Measurements from ENCODE around the gene SMIM38.

The SMIM38 gene

DNA sequence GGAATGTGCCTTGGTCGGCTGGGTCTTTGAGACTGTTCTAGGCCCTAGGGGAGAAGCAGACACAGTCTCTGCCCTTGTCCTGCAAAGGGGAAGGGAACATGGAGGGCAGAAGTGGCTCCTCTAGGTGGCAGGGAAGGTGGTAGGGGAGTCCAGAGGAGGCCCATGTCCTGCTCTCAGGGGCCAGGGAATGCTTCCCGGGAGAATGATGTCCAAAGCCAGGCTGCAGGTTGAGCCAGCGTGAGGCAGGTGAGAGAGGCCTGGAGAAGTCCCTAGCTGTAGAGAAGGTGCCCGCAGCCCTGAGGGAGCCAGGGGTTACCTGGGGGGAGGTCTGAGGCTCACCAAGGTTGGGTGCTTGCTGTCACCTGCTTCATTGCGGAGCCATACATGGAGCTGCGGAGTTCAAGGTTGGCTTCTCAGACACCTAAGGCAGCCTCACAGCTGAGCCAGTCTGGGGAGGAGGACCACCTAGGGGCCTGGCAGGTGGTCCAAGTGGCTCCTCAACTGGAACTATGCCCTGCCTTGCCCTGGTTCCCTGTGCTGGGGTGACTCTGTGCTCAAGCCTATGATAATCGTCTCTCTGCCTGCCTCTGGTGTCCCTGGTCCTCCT lies 46.1 kb downstream of the SMIM38 start:
- Histone ChIP-seq H4K20me1 (ENCODE audit: insufficient read depth, low read length) (no peaks in the 10 kb centered on the region), H3K4me2 (ENCODE audit: low read length) (no peak overlapping the region), H3F3A (ENCODE audit: insufficient read depth, low read length) (no peaks in the 10 kb centered on the region), H3K27ac (ENCODE audit: low read depth, low read length, poor library complexity, severe bottlenecking) (no peak overlapping the region), H3K9ac (ENCODE audit: low read length) (no peak overlapping the region), H3K27me3 (ENCODE audit: insufficient read depth, low read length) (peaks cover under 1% of the 10 kb centered on the region; the same call in 1 of the 2 replicates), H3K79me2 (ENCODE audit: insufficient read depth, low read length) (no peaks in the 10 kb centered on the region), H3K36me3 (ENCODE audit: insufficient read depth, low read length) (no peaks in the 10 kb centered on the region), H3K4me3 (ENCODE audit: low read depth, low read length, poor library complexity, severe bottlenecking) (no peak overlapping the region), H2AFZ (ENCODE audit: low read length) (no peak overlapping the region), H3K9me3 (ENCODE audit: low read length) (no peaks in the 10 kb centered on the region), H3K4me1 (ENCODE audit: insufficient read depth, low read length, severe bottlenecking) (no peaks in the 10 kb centered on the region), H3K9me2 (ENCODE audit: low read depth, low read length) (no peaks in the 10 kb centered on the region)
- TF ChIP-seq, protein P1, sequence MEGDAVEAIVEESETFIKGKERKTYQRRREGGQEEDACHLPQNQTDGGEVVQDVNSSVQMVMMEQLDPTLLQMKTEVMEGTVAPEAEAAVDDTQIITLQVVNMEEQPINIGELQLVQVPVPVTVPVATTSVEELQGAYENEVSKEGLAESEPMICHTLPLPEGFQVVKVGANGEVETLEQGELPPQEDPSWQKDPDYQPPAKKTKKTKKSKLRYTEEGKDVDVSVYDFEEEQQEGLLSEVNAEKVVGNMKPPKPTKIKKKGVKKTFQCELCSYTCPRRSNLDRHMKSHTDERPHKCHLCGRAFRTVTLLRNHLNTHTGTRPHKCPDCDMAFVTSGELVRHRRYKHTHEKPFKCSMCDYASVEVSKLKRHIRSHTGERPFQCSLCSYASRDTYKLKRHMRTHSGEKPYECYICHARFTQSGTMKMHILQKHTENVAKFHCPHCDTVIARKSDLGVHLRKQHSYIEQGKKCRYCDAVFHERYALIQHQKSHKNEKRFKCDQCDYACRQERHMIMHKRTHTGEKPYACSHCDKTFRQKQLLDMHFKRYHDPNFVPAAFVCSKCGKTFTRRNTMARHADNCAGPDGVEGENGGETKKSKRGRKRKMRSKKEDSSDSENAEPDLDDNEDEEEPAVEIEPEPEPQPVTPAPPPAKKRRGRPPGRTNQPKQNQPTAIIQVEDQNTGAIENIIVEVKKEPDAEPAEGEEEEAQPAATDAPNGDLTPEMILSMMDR (IDR thresholded peaks at IDR 0.05; ENCODE audit: low read length): no peak
- no peak for TF ChIP-seq EZH2 (IDR thresholded peaks at IDR 0.05; ENCODE audit: borderline replicate concordance, low read length)

DNA sequence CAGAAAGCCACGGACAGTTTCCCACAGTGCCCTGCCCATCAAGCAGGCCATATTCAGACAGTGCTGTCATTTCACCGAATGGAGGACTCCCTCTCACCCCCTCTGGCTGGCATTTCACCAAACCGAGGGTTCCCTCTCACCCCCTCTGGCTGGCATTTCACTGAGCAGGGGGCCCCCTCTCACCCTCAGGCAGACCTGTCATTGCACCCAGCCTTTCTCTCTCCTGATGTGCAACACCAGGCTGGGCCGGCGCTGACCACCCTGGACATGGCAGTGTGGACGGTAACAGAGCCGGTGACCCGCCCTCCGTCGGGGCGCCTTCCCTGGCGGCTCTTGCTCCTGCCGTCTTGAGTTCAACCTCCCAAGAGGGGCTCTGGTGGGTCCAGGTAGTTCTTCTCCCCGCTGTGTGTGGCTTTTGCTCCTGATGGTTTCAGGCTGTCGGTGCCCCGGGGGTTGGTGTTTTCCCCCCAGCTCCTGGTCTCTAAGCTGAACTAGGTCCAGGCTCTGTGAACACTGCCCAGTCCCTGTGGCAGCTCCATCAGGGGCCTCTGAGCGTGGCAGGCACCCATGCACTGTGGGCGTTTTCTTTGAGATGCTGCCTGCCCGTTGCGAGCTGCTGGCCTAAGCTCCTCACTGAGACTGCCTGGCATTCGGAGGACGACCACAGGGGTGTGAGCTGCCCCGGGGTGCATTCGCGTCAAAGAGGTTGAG lies 46.9 kb downstream of the SMIM38 start:
- no peaks in the 10 kb centered on the region for H3F3A ChIP-seq (ENCODE audit: insufficient read depth, low read length)
- no peaks in the 10 kb centered on the region for H4K20me1 ChIP-seq (ENCODE audit: insufficient read depth, low read length)
- no peaks in the 10 kb centered on the region for H3K36me3 ChIP-seq (ENCODE audit: insufficient read depth, low read length)
- TF ChIP-seq EZH2 (IDR thresholded peaks at IDR 0.05; ENCODE audit: borderline replicate concordance, low read length): no peak
- TF ChIP-seq, protein P1 (IDR thresholded peaks at IDR 0.05; ENCODE audit: low read length): no peak
- H3K4me1 ChIP-seq (ENCODE audit: insufficient read depth, low read length, severe bottlenecking): no peaks in the 10 kb centered on the region
- no peak overlapping the region for H3K27ac ChIP-seq (ENCODE audit: low read depth, low read length, poor library complexity, severe bottlenecking)
- H3K4me2 ChIP-seq (ENCODE audit: low read length): no peak overlapping the region
- no peaks in the 10 kb centered on the region for H3K9me2 ChIP-seq (ENCODE audit: low read depth, low read length)
- no peaks in the 10 kb centered on the region for H3K9me3 ChIP-seq (ENCODE audit: low read length)
- peaks cover 5% of the 10 kb centered on the region for H3K27me3 ChIP-seq (ENCODE audit: insufficient read depth, low read length)
- no peak overlapping the region for H2AFZ ChIP-seq (ENCODE audit: low read length)
- H3K4me3 ChIP-seq (ENCODE audit: low read depth, low read length, poor library complexity, severe bottlenecking): no peak overlapping the region
- H3K79me2 ChIP-seq (ENCODE audit: insufficient read depth, low read length): no peaks in the 10 kb centered on the region
- no peak overlapping the region for H3K9ac ChIP-seq (ENCODE audit: low read length)

DNA sequence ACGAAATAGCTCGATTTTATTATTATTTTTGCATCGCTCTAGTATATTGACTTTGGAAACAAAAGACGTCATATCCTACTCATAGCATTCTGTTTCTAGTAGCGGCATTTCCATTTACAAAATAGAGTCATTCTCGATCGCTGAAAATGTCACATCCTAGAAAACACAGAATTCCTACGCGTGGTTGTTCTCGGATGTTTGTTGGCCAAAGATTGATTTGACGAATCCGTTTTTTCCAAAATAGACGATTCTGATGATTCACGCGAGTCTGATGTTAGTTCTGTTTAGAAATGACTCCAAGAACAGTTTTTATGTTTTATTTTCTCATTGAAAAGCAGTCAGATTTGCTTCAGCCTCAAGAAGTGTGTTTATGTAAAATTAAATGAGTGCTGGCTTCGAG lies 47.6 kb downstream of the SMIM38 start:
- Histone ChIP-seq H3K36me3 (ENCODE audit: insufficient read depth, low read length) (no peaks in the 10 kb centered on the region), H3K9me3 (ENCODE audit: low read length) (no peaks in the 10 kb centered on the region), H3K79me2 (ENCODE audit: insufficient read depth, low read length) (no peaks in the 10 kb centered on the region), H3K4me3 (ENCODE audit: low read depth, low read length, poor library complexity, severe bottlenecking) (no peak overlapping the region), H3K9me2 (ENCODE audit: low read depth, low read length) (no peaks in the 10 kb centered on the region), H3K4me1 (ENCODE audit: insufficient read depth, low read length, severe bottlenecking) (no peaks in the 10 kb centered on the region), H3K27ac (ENCODE audit: low read depth, low read length, poor library complexity, severe bottlenecking) (no peak overlapping the region), H3F3A (ENCODE audit: insufficient read depth, low read length) (no peaks in the 10 kb centered on the region), H3K4me2 (ENCODE audit: low read length) (no peak overlapping the region), H3K9ac (ENCODE audit: low read length) (no peak overlapping the region), H3K27me3 (ENCODE audit: insufficient read depth, low read length) (peaks cover 5% of the 10 kb centered on the region), H4K20me1 (ENCODE audit: insufficient read depth, low read length) (no peaks in the 10 kb centered on the region), H2AFZ (ENCODE audit: low read length) (no peak overlapping the region)
- TF ChIP-seq, protein P1 (IDR thresholded peaks at IDR 0.05; ENCODE audit: low read length): no peak
- no peak for TF ChIP-seq EZH2 (IDR thresholded peaks at IDR 0.05; ENCODE audit: borderline replicate concordance, low read length)
